Esophagus squamous epithelium (tissue), 4 donors: ENCODE data around the gene ANP32E.

Experiments
- CTCF ChIP-seq, 6 experiments: fragments of 450-650 bp in 4 of 6; fragments of 200-600 bp in 2 of 6; sonication (generic) in 2 of 6; IDR thresholded peaks; one replicate each; pipeline ENCODE4 v1.5.1; 2016 to 2019; ENCODE audit warnings: antibody characterized with exemption in 6 of 6, mild to moderate bottlenecking in 4 of 6, moderate library complexity in 4 of 6
- POLR2A ChIP-seq, 4 donors: fragments of 450-650 bp; IDR thresholded peaks; one replicate each; pipeline ENCODE4 v1.6.1; 2017; ENCODE audit warnings: antibody characterized with exemption in 4 of 4, mild to moderate bottlenecking in 4 of 4, moderate library complexity in 3 of 4

DNA sequence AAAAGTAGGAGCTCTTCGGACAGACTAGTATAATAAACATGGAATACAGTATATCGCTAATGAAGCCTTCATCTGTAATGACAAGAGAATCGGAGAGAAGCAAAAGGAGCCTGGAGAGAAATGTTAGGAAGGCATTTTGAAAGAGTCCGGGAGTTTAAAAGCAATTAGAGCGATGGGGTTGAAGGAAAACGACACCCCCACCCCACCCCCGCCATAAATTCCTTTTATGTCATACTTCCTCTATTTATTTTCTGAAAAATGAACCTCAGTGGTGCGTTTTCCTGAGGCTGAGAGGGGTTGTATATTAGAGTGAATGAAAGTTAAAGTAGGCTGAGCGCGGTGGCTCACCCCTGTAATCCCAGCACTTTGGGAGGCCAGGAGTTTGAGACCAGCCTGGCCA is 33.5 kb upstream of the ANP32E start:
- TF ChIP-seq CTCF (IDR thresholded peaks at IDR 0.05) (no peak), POLR2A (IDR thresholded peaks at IDR 0.05) (no peak)
